Naive B cell (primary cell): ENCODE measurements around the gene SMIM13. TPM values are rescaled to one million over a fixed set of nuclear protein-coding genes. Genes with fewer than 3 reads are reported as not detected.

ENCODE experiments used
- ATAC-seq, 2 donors: fragments of 150-1000 bp; cut with Tn5 transposase; 2 replicates each; pipeline ENCODE4 v1.10.0; 2021; ENCODE audit warnings: low read depth in 2 of 2, mild to moderate bottlenecking in 2 of 2, moderate library complexity in 2 of 2
- DNase-seq: peaks from one replicate; pipeline ENCODE4 v3.0.0; 2022
- H3K27ac Mint-ChIP-seq, 6 donors: one replicate each; pipeline ENCODE4 v1.8.0; 2020 to 2022; ENCODE audit warnings: mild to moderate bottlenecking in 6 of 6, mixed read lengths in 6 of 6, moderate library complexity in 5 of 6, inconsistent platforms in 2 of 6
- H3K27me3 Mint-ChIP-seq, 3 donors: one replicate each; pipeline ENCODE4 v1.8.0; 2021 to 2022; ENCODE audit warnings: mixed read lengths in 3 of 3, mild to moderate bottlenecking in 1 of 3
- H3K36me3 Mint-ChIP-seq, 2 donors: one replicate each; pipeline ENCODE4 v1.8.0; 2020 to 2022; ENCODE audit warnings: mixed read lengths in 2 of 2, inconsistent platforms in 1 of 2, mild to moderate bottlenecking in 1 of 2
- H3K4me1 Mint-ChIP-seq, 3 donors: one replicate each; pipeline ENCODE4 v1.8.0; 2020 to 2022; ENCODE audit warnings: mixed read lengths in 3 of 3, inconsistent platforms in 1 of 3, mild to moderate bottlenecking in 1 of 3, moderate library complexity in 1 of 3
- H3K4me3 Mint-ChIP-seq, 8 donors: one replicate each; pipeline ENCODE4 v1.8.0; 2020 to 2022; ENCODE audit warnings: mild to moderate bottlenecking in 8 of 8, mixed read lengths in 8 of 8, moderate library complexity in 8 of 8, inconsistent platforms in 2 of 8
- H3K9me3 Mint-ChIP-seq, 7 donors: one replicate each; pipeline ENCODE4 v1.8.0; 2020 to 2022; ENCODE audit warnings: mixed read lengths in 7 of 7, mild to moderate bottlenecking in 5 of 7, inconsistent platforms in 2 of 7, moderate library complexity in 1 of 7
- polyA plus RNA-seq, 6 donors: library from polyadenylated mRNA; unstranded; fragments of 300-500 nt; fragmentation: Illumina TruSeq; gene quantifications; one replicate each; pipeline ENCODE4 v1.2.3, GENCODE V29; 2021; ENCODE audit warnings: low read depth in 6 of 6

Gene SMIM13
- polyA plus RNA-seq, 6 donors from 2014 or later, result 1.1 to 4.2 (median 2.1) TPM

- Mint-ChIP-seq H3K4me1 (no peaks in the 10 kb centered on the region), H3K27ac (no peak overlapping the region), H3K36me3 (peaks cover 0 to 4% of the 10 kb centered on the region in 2 donors), H3K9me3 (peaks cover 0 to 4% (median 0%) of the 10 kb centered on the region in 7 donors), H3K27me3 (no peaks in the 10 kb centered on the region), H3K4me3 (no peak overlapping the region)
- no peak for ATAC-seq
- no peak for DNase-seq
These were observed 66.6 kb downstream of the SMIM13 start for GRCh38 chr6:11160199-11160598.

GRCh38 chr6:11161031-11161956 lies 67.7 kb downstream of the SMIM13 start:
- ATAC-seq (no peak), DNase-seq (no peak)
- Mint-ChIP-seq H3K27me3 (no peaks in the 10 kb centered on the region), H3K36me3 (peaks cover 0 to 4% of the 10 kb centered on the region in 2 donors), H3K4me1 (peaks cover 0 to 4% (median 0%) of the 10 kb centered on the region in 3 donors), H3K4me3 (no peak overlapping the region), H3K27ac (peak overlapping the region in 1 of 6 donors; percentile 71), H3K9me3 (peaks cover 0 to 4% (median 0%) of the 10 kb centered on the region in 7 donors)

- no peak for ATAC-seq
- H3K27me3 Mint-ChIP-seq, result no peaks in the 10 kb centered on the region
- DNase-seq, result no peak
- peaks cover 0 to 4% of the 10 kb centered on the region in 2 donors for H3K36me3 Mint-ChIP-seq
- no peak overlapping the region for H3K4me3 Mint-ChIP-seq
- no peaks in the 10 kb centered on the region for H3K9me3 Mint-ChIP-seq
- no peak overlapping the region for H3K27ac Mint-ChIP-seq
- peaks cover 0 to 4% (median 0%) of the 10 kb centered on the region in 3 donors for H3K4me1 Mint-ChIP-seq
These were observed 68.6 kb downstream of the SMIM13 start for GRCh38 chr6:11162262-11162661.

DNA sequence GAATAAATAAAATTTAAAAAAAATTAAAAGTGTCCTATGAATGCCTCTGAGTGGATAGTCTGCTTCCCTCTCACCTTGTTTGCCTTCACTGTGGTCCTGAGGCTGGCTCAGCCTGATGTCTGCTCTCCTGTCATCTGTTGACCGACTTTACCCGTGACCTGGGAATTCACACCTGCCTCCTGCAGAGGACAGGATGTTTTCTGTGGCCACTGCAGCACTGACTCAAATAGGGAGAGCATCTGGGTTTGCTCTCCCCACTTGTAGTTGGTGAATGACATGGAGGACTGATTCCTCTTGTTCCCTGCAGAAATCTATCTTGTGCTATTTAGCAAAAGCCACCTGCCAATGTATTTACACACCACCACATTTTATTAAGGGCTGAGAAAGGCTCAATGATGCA lies 70.3 kb downstream of the SMIM13 start:
- H3K36me3 Mint-ChIP-seq, result peaks cover 0 to 4% of the 10 kb centered on the region in 2 donors
- ATAC-seq (no peak), DNase-seq (no peak)
- peaks cover 0 to 4% (median 0%) of the 10 kb centered on the region in 3 donors for H3K4me1 Mint-ChIP-seq
- no peaks in the 10 kb centered on the region for H3K9me3 Mint-ChIP-seq
- no peak overlapping the region for H3K27ac Mint-ChIP-seq
- H3K4me3 Mint-ChIP-seq, result no peak overlapping the region
- no peaks in the 10 kb centered on the region for H3K27me3 Mint-ChIP-seq

GRCh38 chr6:11164717-11165646 lies 71.3 kb downstream of the SMIM13 start:
- H3K4me3 Mint-ChIP-seq, result no peak overlapping the region
- ATAC-seq (no peak), DNase-seq (no peak)
- no peaks in the 10 kb centered on the region for H3K9me3 Mint-ChIP-seq
- peaks cover 0 to 4% of the 10 kb centered on the region in 2 donors for H3K36me3 Mint-ChIP-seq
- no peaks in the 10 kb centered on the region for H3K27me3 Mint-ChIP-seq
- H3K4me1 Mint-ChIP-seq, result peaks cover 0 to 4% (median 0%) of the 10 kb centered on the region in 3 donors
- H3K27ac Mint-ChIP-seq, result no peak overlapping the region

DNA sequence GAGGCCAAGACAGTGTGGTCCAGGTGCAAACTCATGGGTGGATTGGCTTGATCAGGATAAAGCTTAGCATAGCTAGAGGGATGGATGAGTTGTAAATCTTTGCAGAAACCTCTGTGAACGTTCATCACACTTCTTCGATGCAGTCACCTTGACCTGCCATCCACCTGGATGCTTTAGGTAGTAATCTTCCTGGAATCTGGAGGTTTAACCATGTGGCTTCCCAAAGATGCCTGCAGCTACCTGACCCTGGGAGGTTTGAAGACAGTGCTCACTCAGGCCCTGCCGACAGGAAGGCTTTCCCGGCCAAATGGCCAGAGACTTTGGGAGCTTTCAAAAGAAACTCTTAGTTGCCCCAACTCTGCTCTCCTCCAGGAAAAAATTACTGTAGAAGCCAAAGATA lies 73.3 kb downstream of the SMIM13 start:
- no peak overlapping the region for H3K27ac Mint-ChIP-seq
- H3K4me3 Mint-ChIP-seq, result no peak overlapping the region
- H3K9me3 Mint-ChIP-seq, result no peaks in the 10 kb centered on the region
- no peaks in the 10 kb centered on the region for H3K27me3 Mint-ChIP-seq
- DNase-seq (no peak), ATAC-seq (no peak)
- H3K36me3 Mint-ChIP-seq, result no peaks in the 10 kb centered on the region
- H3K4me1 Mint-ChIP-seq, result peaks cover 0 to 4% (median 0%) of the 10 kb centered on the region in 3 donors

GRCh38 chr6:11168091-11168635 lies 74.5 kb downstream of the SMIM13 start:
- ATAC-seq (no peak), DNase-seq (no peak)
- Mint-ChIP-seq H3K27ac (no peak overlapping the region), H3K4me1 (peaks cover 11 to 12% (median 11%) of the 10 kb centered on the region in 3 donors), H3K27me3 (no peaks in the 10 kb centered on the region), H3K9me3 (no peaks in the 10 kb centered on the region), H3K4me3 (no peak overlapping the region), H3K36me3 (no peaks in the 10 kb centered on the region)

DNA sequence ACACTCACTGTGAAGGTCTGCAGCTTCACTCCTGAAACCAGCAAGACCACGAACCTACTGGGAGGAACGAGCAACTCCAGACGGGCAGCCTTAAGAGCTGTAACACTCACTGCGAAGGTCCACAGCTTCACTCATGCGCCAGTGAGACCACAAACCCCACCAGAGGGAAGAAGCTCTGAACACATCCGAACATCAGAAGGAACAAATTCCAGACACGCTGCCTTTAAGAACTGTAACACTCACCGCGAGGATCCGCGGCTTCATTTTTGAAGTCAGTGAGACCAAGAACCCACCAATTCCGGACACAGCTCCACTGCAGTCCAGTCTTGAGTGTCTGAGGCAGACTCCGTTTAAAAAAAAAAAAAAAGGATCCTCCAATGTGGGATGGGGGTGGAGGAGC lies 78.3 kb downstream of the SMIM13 start:
- Mint-ChIP-seq H3K27ac (peak overlapping the region in 2 of 6 donors; percentile 67 to 69), H3K36me3 (no peaks in the 10 kb centered on the region), H3K4me1 (peaks cover 9 to 23% (median 11%) of the 10 kb centered on the region in 3 donors), H3K4me3 (peak overlapping the region in 3 of 8 donors; percentile 47 to 73 (median 54)), H3K27me3 (no peaks in the 10 kb centered on the region), H3K9me3 (no peaks in the 10 kb centered on the region)
- DNase-seq, result no peak
- ATAC-seq, result no peak

DNA sequence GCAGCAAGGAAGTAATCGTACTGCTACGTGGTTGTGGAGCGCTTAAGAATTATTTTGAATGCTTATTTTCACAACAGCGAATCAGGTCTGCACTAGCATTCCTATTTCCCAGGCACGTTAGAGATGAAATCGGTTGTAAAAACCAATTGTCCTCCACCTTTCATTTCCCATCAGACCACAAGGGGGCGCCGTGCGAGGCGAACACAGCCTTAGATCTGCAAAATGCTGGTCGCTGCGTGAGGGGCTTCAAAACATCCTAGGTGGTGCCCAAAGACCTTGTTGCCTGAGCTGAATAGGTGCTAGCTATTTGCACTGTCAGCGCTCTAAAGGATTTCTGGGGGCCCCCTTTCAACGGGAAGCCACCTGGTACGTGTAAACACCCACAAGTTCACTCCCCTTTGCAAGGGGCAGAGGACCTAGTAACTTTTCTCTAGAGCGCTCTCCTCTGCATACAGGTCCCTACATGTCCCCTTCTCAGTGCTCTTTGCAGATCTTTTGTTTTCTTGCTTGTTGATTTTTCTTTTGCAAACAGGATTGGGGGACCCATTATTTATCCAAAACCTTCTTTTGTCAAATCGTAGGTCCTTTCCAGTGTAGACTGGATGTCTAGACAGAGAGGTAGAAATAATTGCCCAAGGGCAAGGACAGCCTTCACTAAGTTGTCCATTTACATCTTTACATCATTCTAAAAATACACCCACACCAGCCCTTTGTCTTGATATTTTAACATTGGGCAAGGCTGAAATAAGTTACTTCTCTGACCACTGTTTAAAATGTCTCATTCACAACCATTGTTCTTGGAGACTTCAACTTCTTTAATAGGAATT lies 79.1 kb downstream of the SMIM13 start:
- H3K9me3 Mint-ChIP-seq, result no peaks in the 10 kb centered on the region
- H3K36me3 Mint-ChIP-seq, result no peaks in the 10 kb centered on the region
- H3K4me1 Mint-ChIP-seq, result peaks cover 9 to 23% (median 11%) of the 10 kb centered on the region in 3 donors
- H3K27me3 Mint-ChIP-seq, result no peaks in the 10 kb centered on the region
- H3K4me3 Mint-ChIP-seq, result peak overlapping the region in 7 of 8 donors; percentile 17 to 77 (median 54)
- DNase-seq, result peak; percentile 66
- H3K27ac Mint-ChIP-seq, result peak overlapping the region in 1 of 6 donors; percentile 41
- ATAC-seq, result peak; percentile 53 to 70

DNA sequence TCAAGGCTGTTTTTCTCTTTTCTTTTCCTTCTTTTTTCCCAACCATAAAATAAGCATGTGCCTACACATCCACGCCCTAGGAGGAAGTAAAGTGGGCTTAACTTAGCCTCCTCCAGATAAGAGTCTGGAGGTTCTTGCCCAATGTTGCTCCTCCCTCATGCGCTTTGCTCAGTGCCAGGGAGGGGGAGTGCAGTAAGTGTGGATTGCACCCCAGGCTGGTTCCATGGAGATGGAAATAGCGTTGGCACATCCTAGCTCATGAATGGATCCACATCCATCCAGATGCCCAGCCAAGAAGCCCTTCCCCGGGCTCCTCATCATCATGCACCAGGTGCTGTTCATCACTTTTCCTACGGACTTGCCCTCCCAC lies 80.6 kb downstream of the SMIM13 start:
- DNase-seq (no peak), ATAC-seq (no peak)
- Mint-ChIP-seq H3K27me3 (no peaks in the 10 kb centered on the region), H3K4me1 (peaks cover 11 to 23% (median 13%) of the 10 kb centered on the region in 3 donors), H3K9me3 (peaks cover 0 to 1% (median 0%) of the 10 kb centered on the region in 7 donors), H3K4me3 (no peak overlapping the region), H3K27ac (peak overlapping the region in 1 of 6 donors; percentile 80), H3K36me3 (no peaks in the 10 kb centered on the region)

DNA sequence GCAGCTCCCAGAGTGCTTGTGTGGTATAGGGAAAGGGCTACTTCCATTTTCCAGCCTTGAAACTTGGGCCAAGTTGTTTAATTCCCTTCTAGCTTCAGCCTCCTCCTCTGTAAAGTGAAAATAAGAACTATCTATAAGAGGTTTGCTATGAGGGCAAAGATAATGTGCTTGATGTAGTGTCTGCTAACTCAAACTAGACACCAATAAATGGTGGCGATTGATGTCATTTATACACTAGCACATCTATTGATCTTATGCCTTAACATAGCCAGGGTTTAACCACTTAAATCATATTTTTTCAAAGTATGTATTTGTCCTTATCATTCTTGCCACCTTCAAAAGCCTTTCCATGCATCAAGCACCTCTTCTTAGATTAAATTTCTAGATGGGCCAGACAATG lies 83.6 kb downstream of the SMIM13 start:
- H3K36me3 Mint-ChIP-seq, result peaks cover 6% of the 10 kb centered on the region in 2 donors
- H3K27me3 Mint-ChIP-seq, result no peaks in the 10 kb centered on the region
- no peak overlapping the region for H3K4me3 Mint-ChIP-seq
- peaks cover 0 to 27% (median 10%) of the 10 kb centered on the region in 7 donors for H3K9me3 Mint-ChIP-seq
- H3K27ac Mint-ChIP-seq, result no peak overlapping the region
- peaks cover 9 to 21% (median 11%) of the 10 kb centered on the region in 3 donors for H3K4me1 Mint-ChIP-seq
- no peak for DNase-seq
- no peak for ATAC-seq

DNA sequence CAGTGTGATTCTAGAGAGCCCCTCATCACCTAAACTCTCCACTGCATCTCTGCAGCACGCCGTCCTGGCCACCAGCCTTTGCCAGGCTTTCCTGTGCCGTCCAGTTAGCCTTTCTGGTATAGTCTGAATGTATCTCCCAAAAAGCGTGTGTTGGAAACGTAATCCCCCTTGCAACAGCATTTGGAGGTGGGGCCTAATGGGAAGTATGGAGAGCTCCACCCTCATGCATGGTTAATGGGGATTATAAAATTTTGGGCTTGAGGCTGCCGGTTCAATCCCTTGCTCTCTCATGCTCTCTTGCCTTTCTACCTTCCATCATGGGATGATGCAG lies 85.4 kb downstream of the SMIM13 start:
- Mint-ChIP-seq H3K36me3 (peaks cover 15 to 24% of the 10 kb centered on the region in 2 donors), H3K4me3 (no peak overlapping the region), H3K27ac (peak overlapping the region in 2 of 6 donors; percentile 22), H3K4me1 (peaks cover 0 to 7% (median 4%) of the 10 kb centered on the region in 3 donors), H3K27me3 (no peaks in the 10 kb centered on the region), H3K9me3 (peaks cover 0 to 31% (median 12%) of the 10 kb centered on the region in 7 donors)
- no peak for ATAC-seq
- DNase-seq, result no peak
